Kidney glomerular epithelial cell (primary cell): ENCODE results near the gene SUN2.
"Not testable (repeated sequence)": the region's sequence is repeated elsewhere in the genome, so short reads cannot be mapped to it uniquely, and the experiment has no call there.

Experiments
- DNase-seq: peaks from one replicate; lab custom pipeline; 2025; lab: John Stamatoyannopoulos, UW

Gene SUN2, protein sequence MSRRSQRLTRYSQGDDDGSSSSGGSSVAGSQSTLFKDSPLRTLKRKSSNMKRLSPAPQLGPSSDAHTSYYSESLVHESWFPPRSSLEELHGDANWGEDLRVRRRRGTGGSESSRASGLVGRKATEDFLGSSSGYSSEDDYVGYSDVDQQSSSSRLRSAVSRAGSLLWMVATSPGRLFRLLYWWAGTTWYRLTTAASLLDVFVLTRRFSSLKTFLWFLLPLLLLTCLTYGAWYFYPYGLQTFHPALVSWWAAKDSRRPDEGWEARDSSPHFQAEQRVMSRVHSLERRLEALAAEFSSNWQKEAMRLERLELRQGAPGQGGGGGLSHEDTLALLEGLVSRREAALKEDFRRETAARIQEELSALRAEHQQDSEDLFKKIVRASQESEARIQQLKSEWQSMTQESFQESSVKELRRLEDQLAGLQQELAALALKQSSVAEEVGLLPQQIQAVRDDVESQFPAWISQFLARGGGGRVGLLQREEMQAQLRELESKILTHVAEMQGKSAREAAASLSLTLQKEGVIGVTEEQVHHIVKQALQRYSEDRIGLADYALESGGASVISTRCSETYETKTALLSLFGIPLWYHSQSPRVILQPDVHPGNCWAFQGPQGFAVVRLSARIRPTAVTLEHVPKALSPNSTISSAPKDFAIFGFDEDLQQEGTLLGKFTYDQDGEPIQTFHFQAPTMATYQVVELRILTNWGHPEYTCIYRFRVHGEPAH

GRCh38 chr22:38755911-38756532 lies at the start of gene SUN2:
Gene SUN2, minus strand, starts transcription at chr22:38755998. Its CDS starts 3,370 bp downstream, at chr22:38752628.
- peak; percentile 62 for DNase-seq

- DNase-seq: not testable (repeated sequence)
Observed at GRCh38 chr22:38805041-38805593, 49.3 kb upstream of the SUN2 start.

DNA sequence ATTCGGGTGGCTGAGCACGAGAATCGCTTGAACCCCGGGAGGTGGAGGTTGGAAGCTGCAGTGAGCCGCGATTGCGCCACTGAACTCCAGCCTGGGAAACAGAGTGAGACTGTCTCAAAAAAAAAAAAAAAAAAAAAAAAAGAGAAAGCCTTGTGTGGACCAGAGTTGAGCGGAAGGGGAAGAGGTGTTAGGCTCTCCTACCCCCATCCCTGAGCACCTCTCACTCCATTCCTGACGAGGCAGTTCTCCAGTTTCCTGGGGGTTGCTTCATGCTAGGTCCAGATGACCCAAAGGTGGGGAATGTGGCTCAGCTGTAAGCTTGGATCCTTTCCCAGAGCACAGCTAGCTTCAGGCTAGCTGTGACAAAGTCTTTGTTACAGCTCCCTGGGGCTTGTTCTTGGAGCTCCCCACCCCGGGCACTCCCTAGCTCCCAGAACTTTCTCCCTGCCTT lies 46.9 kb upstream of the SUN2 start:
- DNase-seq: peak; percentile 66

- no peak for DNase-seq
Observed at GRCh38 chr22:38799265-38800002, 43.6 kb upstream of the SUN2 start.

GRCh38 chr22:38798496-38798895 lies 42.7 kb upstream of the SUN2 start:
- no peak for DNase-seq

DNA sequence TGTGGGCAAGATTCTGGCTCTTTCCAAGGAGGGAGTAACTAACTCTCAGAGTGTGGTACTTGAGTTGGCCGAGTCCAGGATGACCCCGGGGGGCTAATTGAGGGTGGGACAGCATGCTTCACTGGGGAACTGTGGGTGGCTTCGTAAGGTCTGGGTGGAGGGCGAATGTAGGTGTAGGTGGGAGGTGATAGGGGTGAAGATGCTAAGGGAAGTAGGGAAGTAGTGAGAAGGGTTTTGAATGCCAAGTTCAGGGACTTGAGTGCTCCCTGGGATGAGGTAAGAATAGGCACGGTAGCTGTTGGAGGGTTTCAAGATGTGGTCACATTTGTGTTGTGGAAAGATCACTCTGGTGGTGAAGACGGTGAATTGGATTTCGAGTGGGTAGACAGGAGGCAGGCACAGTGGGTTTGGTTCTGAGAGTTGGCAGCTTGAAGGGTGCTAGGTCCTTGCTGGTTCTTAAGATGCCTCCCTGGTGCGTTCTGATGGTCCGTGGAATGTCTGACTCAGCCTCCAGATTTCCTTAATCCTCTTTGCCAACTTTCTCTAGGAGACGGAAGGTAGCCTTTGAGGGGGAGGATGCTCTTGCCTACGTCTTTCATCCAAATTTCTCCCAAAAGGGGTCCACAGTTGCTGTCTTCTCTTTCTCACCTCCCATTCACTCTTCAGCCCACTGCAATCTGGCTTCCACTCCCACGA lies 40.6 kb upstream of the SUN2 start:
- DNase-seq: no peak

DNA sequence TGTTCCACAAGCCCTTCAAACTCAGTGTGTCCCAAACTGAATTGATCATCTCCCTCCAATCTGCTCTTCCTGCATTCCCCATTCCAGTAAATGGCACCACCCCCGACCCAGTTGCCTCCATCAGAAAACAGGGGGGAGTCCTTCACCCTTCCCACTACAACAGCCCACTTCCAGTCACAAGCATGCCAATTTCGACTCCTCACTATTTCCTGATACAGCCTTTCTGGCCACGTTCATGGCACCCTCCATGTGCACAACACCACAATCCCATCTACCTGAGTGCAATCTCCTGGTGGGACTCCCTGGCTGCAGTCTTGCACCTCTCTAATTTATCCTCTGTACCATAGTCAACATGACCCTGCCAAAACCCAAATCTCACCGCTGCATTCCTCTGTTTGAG lies 39.8 kb upstream of the SUN2 start:
- DNase-seq: no peak

GRCh38 chr22:38793721-38794466 lies 38.1 kb upstream of the SUN2 start, which contains the start of gene DNAL4:
Gene DNAL4, minus strand, starts transcription at chr22:38794143. Its CDS starts 11,412 bp downstream, at chr22:38782731.
- peak; percentile 98 for DNase-seq

GRCh38 chr22:38793317-38793716 lies 37.5 kb upstream of the SUN2 start:
- no peak for DNase-seq

GRCh38 chr22:38792833-38793232 lies 37.0 kb upstream of the SUN2 start:
- DNase-seq: peak; percentile 8

- no peak for DNase-seq
Observed at GRCh38 chr22:38789606-38790005, 33.8 kb upstream of the SUN2 start.

- DNase-seq: no peak
Observed at GRCh38 chr22:38788846-38789245, 33.0 kb upstream of the SUN2 start.

DNA sequence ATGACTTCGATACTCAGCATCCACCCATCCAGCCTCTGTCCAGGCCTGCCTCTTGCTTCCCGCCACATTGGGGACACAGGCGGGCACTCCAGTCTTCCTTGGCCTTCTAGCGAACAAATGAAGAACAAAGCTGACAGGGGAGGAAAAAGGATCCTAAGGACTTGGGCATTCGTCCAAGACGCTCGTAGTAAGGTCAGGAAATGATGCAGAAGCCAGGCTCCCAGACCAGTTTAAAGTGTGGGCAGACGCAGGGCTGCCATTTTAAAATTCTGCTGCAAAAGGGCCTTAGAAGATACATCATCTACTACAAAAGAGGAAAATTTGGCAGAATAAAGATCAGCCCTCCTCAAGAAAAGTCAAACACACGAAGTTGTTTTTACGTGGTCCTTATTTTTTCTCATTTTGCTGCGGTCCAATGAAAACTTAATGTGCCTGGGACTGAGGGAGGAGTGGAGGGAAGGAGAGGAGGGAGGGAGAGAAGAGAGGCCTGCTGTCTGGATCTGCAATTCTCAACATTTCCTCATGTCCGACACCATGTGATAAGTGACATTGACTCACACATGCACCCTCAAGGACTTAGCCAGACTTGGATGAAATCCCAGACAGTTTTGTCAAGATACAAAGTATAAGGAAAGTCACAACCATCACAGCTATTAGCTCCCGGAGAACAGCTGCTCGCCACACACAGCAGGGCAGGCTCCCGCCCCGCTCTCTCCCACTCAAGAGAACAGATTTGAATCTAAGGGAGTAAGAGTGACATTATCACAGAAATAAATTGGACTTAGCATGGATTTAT lies 32.4 kb upstream of the SUN2 start:
- DNase-seq: no peak

DNA sequence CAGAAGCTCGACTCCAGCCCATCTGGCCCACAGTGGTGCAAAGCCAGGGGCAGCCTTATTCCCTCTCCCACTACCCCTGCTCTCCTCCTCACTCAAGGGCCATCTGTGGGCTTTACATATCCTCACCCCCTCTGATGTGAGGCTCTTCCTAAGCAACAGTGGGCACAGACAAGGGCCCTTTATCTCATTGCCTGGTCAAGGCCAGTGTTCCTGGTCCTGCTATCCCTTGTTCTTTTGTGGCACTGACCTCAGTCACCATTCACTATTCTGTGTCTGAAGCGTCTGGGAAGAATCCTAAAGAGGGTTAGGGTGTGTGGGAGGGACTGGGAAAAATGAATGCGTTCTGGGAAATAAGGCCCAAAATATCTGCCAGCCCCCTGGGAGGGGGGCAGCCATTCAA lies 30.8 kb upstream of the SUN2 start:
- DNase-seq: no peak

DNA sequence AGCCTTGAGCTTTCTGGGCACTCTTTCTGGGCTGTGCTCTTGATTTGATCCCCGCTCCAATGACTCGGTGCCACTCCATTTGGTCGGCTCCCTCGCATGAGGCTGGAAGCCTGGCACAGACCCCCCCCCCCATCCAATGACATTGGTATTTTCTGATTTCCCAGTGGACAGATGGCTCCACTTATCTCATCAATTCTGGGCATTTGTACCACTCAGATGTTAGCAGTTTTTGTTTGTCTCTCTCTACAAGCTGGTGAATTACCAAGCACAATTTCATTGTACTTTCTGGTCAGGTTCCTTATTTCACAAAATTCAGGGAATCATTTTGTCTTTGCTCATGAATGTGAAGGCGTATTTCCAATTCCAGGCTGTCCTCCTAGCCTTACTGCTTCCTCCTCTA lies 29.1 kb upstream of the SUN2 start:
- DNase-seq: no peak

DNA sequence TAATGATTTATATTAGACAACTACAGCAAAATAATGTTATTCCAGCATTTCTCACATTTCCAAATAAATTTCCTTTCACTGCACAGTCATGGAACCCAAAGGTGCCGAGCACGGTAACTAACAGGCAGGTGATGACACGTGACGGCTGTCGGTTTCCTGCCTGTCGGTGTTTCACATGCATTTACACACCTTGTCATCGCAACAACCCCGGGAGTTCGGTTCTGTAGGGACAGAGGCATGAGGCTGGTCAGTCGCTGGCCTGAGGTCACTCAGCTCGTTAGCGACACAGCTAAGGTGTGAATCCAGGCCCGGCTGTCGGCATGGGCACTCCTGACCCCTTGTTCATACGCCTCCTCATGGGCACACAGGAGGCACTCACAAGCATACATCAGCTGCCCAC lies 28.2 kb upstream of the SUN2 start:
- DNase-seq: no peak

DNA sequence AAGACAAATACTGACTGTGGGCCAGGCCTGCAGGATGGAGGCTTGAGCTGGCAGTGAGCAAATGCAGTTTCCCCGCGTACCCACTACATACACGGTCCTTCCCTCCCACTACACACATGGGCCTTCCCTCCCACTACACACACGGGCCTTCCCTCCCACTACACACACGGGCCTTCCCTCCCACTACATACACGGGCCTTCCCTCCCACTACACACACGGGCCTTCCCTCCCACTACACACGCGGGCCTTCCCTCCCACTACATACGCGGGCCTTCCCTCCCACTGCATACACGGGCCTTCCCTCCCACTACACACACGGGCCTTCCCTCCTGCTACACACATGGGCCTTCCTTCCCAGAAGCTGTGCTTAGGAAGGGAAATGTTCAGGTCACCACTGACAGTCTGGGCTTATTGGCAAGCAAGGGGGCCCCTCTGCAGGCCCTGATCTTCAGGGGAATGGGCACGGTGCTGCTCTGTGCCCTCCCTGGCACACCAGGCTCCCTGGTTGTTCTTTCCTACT lies 27.4 kb upstream of the SUN2 start:
- DNase-seq: no peak

- DNase-seq: peak; percentile 1
Observed at GRCh38 chr22:38782402-38783094, 26.8 kb upstream of the SUN2 start.

- no peak for DNase-seq
Observed at GRCh38 chr22:38781033-38781432, 25.2 kb upstream of the SUN2 start.
